GM12864 (cell line): ENCODE measurements around the gene MOV10L1.

Source experiments
- DNase-seq: peaks from one replicate; pipeline ENCODE4 v3.0.0-alpha.2; 2011; ENCODE audit warnings: low read depth
- H3K4me3 ChIP-seq: 2 replicates; pipeline ENCODE4 v1.5.1; 2011; ENCODE audit warnings: mild to moderate bottlenecking, low read depth, low read length, control low read depth
- TF ChIP-seq, protein P1 (sequence below): IDR thresholded peaks from 2 replicates; pipeline ENCODE4 v1.5.1; 2011; ENCODE audit warnings: low read depth, mild to moderate bottlenecking, moderate library complexity, low read length, control low read depth, inconsistent platforms; ENCODE audit errors: missing control alignments

MOV10L1 gene

DNA sequence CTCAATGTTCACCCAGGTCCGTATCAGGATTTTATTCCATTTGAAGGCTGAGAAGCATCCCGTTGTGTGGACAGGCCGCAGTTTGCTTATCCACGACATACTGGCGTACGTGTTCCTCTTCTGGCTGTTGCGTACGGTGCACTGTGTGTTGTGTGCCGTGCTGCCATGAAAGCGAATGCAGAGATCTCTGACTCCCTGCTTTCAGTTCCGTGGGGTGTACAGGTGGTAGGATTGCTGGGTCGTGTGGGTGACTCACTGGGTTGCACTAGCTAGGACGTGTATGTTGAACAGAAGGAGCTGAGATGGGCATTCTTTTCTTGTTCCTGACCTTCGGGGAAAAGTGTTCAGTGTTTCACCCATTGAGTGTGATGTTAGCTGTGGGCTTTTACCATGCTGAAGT is 121.3 kb downstream of the MOV10L1 start:
- TF ChIP-seq, protein P1, sequence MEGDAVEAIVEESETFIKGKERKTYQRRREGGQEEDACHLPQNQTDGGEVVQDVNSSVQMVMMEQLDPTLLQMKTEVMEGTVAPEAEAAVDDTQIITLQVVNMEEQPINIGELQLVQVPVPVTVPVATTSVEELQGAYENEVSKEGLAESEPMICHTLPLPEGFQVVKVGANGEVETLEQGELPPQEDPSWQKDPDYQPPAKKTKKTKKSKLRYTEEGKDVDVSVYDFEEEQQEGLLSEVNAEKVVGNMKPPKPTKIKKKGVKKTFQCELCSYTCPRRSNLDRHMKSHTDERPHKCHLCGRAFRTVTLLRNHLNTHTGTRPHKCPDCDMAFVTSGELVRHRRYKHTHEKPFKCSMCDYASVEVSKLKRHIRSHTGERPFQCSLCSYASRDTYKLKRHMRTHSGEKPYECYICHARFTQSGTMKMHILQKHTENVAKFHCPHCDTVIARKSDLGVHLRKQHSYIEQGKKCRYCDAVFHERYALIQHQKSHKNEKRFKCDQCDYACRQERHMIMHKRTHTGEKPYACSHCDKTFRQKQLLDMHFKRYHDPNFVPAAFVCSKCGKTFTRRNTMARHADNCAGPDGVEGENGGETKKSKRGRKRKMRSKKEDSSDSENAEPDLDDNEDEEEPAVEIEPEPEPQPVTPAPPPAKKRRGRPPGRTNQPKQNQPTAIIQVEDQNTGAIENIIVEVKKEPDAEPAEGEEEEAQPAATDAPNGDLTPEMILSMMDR = no peak
- H3K4me3 ChIP-seq = no peak overlapping the region
- DNase-seq = no peak
